Activated gamma-delta T cell treated with anti-CD3 and anti-CD28 coated beads, Interleukin-2, amount 50 U/mL, for 16 hours (primary cell): ENCODE data around the gene KLHL25.

ENCODE experiments used
- DNase-seq: peaks from one replicate; pipeline ENCODE4 v3.0.0-alpha.2; 2020; ENCODE audit warnings: low read depth

The KLHL25 gene

DNA sequence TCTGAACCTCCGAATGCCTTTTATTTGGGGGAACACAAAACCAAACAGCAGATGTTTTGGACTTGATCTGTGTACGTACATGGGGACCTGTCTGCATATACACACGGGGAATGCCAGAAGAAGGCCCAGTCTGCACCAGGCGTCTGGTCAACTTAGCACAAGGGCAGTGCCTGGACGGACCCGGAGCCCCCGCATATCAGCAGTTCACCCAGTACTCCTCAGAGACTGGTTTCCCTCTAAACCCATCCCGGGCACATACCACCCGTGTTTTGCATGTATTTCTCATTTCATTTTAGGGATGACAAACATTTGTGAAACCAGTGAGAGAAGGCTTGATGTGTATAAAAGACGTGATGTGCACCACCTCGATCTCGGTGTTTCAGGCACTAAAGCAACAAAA lies 49.7 kb downstream of the KLHL25 start:
- no peak for DNase-seq

DNA sequence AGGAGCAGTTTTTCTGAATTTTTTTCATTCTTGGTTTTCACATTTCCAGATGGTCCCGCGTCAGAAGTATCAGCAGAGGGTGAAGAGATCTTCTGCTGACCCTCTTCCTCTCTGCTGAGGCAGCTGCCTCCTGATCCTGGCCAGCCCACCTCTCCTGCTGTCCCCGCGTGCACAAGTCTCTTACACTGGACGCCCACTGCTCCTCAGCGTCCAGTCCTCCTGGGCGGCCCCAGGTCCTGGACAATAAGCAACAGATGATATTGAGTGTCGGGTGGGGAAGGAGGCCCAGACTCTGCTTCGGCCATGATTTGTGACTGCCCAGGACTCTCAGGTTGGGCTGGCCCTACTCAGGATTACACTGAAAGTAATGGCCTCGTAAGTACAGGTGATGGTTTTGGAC lies 50.1 kb downstream of the KLHL25 start:
- DNase-seq = no peak

DNA sequence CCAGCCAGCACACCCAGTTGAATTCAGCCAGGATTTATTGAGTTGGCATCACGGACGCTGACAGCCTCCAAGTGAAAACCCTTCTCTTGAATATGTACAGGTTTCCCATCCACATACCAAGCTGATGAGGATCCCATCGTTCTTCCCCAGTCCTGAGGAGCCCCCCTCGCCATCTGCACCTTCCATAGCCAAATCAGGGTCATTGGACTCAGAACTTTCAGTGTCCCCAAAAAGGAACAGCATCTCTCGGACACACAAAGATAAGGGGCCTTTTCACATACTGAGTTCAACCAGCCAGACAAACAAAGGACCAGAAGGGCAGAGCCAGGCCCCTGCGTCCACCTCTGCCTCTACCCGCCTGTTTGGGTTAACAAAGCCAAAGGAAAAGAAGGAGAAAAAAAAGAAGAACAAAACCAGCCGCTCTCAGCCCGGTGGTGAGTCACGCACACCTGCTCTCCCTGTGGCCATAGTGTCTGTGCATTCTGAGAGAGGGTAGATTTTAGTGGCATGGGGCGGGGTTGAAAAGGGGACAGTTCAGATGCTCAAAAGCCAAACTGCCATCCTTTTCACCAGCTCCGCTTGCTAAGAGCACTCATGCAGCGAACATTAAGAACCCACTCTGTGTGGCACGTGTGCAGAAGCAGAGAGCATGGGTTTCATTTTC lies 51.2 kb downstream of the KLHL25 start:
- no peak for DNase-seq

DNA sequence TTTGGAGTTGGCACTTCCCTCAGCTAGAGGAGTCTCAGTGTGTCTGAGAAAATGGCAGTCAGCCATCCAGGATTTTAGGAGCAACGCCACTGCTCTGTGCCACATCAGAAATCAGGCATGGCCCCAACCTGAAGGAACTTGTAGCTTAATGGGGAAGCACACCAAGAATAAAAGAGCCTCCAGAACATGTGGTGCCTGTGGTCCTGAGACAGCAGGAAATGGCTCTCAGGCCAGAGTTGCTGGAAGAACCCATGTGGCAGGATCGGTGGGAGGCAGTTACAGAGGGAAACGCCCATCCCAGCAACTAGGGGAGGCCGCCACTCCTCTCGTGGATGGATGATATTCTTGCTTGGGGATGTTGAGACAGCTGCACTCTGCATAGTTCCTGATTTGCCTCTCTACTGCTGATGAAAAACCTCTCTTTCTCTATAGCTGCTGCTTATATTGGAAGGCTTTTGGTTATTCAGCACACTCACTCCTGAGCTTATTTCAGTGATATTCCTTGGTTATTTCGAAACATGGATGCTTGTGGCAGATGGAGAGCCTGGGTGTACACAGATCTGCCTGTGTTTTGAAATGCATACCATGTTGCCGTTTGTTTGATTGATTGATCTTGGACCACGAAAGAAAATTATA lies 52.4 kb downstream of the KLHL25 start:
- no peak for DNase-seq

DNA sequence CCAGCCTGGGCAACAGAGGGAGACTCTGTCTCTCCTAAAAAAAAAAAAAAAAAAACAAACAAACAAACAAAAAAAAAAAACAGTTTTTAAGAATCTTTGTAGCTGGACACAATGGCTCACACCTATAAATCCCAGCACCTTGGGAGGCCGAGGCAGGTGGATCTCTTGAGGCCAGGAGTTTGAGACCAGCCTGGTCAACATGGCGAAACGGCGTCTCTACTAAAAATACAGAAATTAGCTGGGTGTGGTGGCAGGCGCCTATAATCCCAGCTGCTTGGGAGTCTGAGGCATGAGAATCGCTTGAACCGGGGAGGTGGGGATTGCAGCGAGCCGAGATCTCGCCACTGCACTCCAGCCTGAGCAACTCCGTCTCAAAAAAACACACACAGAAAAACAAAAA lies 53.1 kb downstream of the KLHL25 start:
- DNase-seq = no peak

DNA sequence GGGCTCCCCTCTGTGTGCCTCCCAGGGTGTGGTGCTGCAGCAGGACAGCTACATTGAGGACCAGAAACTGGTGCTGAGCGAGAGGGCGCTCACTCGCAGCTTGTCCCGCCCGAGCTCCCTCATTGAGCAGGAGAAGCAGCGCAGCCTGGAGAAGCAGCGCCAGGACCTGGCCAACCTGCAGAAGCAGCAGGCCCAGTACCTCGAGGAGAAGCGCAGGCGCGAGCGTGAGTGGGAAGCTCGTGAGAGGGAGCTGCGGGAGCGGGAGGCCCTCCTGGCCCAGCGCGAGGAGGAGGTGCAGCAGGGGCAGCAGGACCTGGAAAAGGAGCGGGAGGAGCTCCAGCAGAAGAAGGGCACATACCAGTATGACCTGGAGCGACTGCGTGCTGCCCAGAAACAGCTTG lies 53.7 kb downstream of the KLHL25 start:
- no peak for DNase-seq

DNA sequence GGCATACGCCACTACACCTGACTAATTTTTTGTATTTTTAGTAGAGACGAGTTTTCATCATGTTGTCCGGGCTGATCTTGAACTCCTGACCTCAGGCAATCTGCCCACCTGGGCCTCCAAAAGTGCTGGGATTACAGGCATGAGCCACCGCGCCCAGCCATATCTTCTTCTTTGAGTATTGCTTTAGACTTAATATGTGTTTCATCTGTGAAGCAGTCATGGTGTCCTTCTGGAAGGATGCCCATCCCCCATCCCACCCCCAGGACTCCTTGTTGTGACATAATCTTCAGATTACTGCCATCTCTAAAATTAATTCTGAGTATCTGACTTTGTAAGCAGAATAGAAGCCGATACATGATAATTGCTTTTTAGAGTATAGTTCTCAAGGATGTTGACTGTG lies 57.7 kb downstream of the KLHL25 start:
- DNase-seq = no peak

DNA sequence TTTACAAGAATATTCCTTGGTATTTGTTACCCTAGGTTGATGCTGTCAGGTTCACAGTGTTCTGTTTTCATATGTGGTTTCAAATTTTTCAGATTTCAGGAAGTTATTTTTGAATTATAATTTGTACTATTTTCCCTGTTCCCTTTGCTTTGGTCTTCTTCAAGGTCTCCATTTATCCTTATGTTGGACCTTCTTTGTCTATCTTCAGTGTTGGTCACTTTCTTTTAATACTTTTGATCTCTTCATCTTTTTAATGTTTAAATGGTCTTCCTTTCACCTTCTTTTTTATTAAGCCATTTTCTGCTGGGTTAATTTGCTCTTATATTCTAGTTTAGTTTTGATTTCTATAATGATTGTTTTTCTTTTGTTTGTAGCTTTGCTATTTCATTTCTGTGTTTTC lies 61.3 kb downstream of the KLHL25 start:
- no peak for DNase-seq

DNA sequence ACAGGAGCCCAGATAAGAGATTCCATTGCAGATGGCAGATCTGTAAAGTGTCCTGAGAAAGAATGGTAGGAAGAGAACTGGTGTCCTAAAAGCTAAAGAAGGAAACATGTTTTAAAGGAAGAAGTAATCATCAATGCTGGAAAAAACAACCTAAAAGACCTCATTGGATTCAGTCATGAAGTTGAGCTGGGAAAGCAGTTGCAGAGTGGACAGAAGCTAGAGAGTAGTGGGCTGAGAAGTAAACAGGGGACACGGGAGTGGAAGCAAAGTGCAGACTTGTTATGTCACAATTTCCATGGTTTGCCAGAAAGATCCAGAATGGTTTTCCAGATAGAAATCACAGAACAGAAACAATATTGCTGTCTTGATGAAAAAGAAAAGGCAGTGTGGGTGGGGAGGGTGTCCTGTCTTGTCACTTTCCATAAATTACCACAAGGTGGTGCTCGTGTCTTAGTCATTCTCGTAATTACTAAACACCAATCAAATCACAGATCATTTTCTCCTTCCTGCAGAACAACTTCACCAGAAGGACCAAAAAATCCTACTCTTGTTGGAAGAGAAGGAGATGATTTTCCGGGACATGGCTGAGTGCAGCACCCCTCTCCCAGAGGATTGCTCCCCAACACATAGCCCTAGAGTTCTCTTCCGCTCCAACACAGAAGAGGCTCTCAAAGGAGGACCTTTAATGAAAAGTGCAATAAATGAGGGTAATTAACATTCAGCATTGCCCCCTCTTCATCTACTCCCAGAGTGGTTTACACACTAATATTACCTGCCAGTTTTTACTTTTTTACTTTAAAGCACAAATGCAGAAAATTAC lies 64.5 kb downstream of the KLHL25 start:
- no peak for DNase-seq

DNA sequence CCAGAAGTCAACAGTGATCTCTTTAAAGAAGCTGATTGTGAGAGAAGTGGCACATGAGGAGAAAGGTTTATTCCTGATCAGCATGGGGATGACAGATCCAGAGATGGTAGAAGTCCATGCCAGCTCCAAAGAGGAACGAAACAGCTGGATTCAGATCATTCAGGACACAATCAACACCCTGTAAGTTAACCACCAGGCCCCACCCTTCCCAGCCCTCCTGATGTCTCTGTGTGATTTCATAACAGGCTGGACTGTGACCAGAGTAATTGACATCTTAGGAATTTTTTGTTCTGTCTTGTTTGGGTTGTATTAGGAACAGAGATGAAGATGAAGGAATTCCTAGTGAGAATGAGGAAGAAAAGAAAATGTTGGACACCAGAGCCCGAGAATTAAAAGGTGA lies 67.7 kb downstream of the KLHL25 start:
- no peak for DNase-seq

DNA sequence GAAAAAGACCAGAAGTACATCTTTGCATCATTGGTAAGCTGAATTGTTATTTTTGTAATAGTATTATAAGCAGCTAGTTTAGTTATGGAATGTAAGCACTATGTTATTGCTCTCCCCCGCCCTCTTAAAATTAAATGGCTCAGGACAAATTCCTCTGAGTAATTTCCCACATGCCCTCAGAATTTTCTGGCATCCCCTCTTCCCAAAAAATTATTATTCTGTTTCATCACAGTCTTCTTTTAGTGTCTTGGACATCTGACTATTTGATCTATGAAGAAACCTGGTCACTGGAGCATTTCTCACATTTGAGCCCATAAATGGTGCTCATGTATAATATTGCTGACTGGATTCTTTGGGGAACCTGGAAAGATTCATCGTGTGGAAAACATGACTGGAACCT lies 68.3 kb downstream of the KLHL25 start:
- no peak for DNase-seq

DNA sequence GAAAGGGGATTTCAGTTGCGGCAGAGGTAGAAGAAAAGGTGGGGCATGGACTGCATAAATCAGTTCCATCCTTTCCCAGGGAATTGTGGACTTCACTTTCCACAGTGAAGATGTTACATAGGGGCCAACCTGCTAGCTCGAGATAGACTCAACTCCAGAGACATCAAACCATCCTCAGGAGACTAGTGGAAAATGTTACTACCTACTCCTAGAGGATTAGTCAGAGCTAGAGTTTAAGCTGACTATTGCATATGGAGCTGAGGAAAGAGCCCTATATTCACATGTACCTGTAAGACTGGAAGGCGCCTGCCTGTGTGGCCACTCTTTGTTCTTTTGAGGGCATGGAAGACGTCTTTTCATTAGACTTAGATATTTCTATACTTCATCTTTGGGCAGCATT lies 69.2 kb downstream of the KLHL25 start:
- DNase-seq = no peak

DNA sequence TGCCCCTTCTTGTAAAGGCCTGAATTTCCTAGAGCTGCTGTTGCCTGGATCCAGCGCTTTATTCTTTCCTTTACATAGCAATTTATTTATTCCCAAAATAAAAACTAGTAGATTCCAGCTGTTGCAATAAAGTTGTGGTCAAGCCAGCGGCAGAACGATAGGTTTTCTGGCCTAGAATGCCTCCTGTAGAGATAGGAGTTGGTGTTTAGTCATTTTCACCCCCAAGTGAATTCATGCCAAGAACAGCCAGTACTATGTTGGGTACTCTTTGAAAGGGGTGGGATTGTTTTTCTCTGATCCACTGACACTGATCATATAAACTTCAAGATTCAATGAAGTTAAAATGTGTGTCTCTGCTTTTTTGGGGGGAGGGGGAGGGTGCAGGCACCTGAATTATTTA lies 69.7 kb downstream of the KLHL25 start:
- no peak for DNase-seq

DNA sequence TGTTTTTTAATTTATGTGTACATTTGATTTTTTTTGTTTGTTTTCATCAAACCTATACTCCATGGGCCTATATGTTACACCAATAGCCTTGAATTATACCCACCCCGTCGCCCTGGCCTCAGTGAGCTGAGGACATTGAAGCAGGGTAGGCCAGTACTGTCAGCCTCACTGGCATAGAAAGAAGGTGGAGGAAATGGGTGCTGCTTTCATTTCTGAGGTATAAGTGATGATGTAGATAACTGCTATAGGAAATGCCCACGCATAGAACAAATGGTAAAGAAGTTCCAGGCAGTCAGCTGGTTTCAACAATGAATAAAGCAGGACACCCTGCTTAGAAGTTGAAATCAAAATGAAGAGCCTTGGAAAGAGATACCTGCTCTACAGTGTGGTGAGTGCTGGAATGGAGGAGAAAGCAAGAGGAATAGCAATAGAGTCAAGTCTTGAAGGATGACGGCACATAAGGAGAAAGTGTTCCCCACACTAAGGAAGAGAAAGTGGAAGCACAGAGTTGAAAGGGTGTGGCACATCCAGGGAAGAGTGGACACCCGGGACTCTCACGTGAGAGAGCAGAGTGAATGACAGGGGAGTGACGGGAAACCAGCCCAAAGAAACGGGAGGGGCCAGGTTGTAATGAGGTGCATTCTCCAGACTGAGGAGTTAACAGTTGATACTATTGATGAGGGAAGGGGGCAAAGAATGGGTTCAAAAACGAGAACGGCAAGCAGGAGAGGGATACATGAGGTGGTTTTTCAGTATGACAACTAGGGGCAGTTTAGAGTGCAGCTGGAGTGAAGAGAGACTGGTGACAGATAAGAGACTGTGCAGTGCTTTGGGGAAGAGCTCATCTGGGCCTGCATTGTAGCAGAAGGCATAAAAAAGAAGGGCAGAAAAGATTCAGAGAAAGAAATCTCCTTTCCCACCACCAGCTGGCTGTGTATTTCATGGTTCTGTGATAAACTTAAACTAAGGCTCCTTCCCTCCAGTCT lies 70.5 kb downstream of the KLHL25 start:
- no peak for DNase-seq

DNA sequence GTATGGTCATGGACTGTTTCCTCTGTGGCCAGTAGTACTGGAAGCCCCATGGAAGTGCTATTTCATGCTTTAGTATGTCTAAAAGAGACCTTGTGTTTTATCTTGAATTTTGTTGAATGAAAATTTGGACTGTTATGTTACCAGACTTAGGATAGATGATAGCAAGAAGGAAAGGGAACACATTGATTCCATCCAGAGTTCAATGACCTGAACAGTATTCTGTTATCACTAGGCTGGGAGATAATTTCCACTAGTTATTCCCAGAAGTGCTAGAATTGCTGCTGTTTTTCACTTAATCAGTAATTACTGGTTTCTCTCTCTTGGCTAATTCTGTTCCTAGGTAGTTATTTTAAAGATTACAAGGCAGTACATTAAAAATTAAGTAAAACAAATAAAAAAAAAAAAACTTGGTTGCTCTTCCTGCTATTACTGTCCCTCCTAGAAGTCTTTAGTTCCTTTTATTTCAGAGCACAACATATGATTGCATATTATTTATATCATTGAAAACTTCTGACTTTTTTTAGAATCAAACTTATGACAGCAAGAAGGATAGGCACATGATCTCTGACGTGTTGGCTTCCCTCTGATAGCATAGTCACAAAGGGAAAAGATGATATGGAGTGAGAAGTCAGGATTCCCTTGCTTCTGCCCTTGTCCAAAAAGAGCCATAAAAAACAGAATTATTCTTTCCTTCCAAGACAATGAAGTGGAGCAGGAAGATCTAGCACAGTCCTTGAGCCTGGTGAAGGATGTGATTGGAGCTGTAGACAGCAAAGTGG lies 72.2 kb downstream of the KLHL25 start:
- DNase-seq = no peak

DNA sequence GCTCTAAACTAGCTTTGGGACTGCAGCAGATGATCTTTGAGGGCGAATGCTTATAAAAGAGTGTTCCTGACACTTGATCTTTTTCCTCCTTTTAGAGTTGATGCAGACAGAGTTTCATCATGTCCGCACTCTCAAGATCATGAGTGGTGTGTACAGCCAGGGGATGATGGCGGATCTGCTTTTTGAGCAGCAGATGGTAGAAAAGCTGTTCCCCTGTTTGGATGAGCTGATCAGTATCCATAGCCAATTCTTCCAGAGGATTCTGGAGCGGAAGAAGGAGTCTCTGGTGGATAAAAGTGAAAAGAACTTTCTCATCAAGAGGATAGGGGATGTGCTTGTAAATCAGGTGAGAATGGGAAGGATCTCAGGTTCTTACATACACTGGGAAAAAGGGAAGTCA lies 75.7 kb downstream of the KLHL25 start:
- no peak for DNase-seq

DNA sequence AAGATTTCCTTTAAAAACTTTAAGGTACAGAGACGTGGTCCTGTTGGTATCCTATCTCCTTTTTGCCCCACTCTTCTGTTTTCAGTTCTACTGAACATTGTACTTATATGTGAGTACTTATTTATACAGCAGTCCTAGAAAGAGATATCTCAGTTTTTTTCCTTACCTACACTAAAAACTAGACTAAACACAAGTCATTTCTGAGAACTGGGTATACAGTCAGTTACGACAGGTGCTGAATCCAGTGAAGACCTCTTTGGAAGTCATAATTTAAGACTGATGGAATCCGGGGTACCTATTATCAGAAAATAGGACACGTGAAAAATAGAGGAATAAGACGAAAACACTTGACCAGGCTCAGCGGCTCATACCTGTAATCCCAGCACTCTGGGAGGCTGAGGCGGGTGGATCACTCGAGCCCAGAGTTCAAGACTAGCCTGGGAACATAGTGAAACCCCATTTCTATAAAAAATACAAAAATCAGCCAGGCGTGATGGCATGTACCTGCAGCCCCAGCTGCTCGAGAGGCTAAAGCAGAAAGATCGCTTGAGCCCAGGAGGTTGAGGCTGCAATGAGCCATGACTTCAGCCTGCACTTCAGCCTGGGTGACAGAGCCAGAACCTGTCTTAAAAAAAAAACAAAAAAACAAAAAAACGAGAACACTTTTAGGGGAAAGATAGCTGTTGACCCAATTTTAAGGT lies 76.3 kb downstream of the KLHL25 start:
- no peak for DNase-seq

DNA sequence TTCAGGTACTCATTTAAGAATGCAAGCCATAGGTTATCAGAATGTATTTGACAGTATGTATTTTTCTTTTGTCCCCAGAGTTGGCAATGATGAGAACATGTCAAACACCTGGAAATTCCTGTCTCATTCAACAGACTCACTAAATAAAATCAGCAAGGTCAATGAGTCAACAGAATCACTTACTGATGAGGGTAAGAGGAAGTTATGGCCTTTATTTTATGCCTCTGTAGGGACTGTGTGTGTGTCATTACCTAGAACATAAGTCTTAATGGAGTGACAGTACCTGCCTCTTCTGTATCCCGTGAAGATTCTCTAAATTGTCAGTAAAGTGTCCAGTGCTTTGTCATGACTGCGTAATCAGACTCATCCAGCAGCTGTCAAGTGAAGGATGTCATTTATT lies 77.5 kb downstream of the KLHL25 start:
- no peak for DNase-seq

DNA sequence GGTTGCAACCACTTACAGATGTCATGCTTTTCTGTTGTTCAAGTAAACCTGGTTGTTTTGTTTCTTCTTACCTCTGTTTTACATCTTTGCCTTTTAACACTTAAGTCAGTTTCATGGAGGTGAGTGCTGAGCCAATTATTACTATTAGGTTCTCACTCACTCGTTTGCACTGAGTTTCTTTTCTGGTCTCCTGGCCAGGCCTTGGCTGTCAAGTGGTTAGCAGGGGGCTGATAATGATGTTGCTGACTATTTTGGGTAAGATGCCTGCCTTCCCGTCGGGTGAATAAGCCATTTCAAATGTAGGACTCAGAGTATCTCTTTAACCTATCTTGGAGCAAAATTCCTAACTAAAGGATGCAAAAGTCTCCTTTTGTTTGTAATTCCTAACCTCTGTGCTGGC lies 78.5 kb downstream of the KLHL25 start:
- DNase-seq = no peak

DNA sequence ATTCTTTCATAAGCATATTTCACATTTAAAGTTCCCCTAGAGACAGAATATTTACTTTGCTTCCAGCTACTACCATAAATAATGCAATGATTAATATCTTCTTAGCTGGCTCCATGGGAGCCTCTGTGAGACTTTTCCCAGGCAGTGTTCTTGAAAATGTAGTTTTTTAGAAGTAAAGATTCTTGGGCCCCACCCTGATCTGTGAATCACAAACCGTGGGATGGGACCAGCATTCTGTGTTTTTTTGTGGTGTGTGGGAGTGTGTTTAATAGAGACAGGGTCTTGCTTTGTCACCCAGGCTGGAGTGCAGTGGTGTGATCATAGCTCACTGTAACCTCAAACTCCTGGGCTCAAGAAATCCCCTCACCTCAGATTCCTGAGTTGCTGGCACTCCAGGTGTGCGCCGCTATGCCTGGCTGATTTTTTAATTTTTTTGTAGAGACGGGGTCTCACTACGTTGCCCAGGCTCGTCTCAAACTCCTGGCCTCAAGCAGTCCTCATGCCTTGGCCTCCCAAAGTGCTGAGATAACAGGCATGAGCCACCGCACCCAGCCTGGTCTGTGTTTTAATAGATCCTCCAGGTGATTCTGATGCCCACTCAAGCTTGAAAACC lies 83.0 kb downstream of the KLHL25 start:
- no peak for DNase-seq
